Measurements from ENCODE around the gene SH3PXD2A.

GRCh38 chr10:103584216-103585010 is 271.0 kb downstream of the SH3PXD2A start:
- TF ChIP-seq CTCF (IDR thresholded peaks at IDR 0.05) (no peak), EP300 (IDR thresholded peaks at IDR 0.05) (no peak)
